VCaP (cell line): Measurements from ENCODE around the gene DLG2.

Experiments used
- H3K27ac ChIP-seq: fragments of 450-650 bp; 2 replicates; pipeline ENCODE4 v1.5.1; 2017
- TF ChIP-seq, protein P1 (sequence below): fragments of 450-650 bp; conservative IDR thresholded peaks from 2 replicates; pipeline ENCODE4 v1.5.1; 2017; ENCODE audit warnings: mild to moderate bottlenecking, moderate library complexity

Gene DLG2

DNA sequence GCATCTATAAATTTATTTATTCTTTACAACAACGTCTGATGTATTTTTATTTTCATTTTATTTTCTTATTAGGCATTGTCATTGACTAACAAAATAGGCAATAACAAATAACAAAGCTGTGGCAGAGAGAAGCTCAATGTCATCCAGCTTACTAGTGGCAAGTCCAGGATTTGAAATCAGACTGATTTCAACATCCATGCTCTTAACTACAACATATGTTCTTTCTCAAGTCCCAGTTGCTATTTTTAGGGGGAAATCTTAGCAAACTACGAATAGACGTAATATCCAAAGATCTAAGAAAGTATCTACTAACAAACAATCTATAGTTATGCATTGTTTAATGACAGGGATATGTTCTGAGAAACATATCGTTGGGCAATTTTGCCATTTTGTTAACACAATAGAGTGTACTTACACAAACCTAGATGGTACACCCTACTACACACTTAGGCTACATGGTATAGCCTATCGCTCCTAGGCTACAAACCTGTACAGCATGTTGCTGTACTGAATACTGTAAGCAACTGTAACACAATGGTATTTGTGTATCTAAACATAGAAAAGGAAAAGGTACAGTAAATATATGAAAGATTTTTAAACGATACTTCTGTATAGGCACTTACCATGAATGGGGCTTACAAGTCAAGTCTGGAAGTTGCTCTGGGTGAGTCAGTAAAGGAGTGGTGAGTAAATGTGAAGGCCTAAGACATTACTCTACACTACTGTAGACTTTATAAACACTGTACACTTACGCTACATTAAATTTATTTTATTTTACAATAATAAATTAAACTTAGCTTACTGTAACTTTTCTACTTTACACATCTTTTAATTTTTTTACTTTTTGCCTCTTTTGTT is 151.3 kb downstream of the DLG2 start:
- no peak overlapping the region for H3K27ac ChIP-seq
- TF ChIP-seq, protein P1, sequence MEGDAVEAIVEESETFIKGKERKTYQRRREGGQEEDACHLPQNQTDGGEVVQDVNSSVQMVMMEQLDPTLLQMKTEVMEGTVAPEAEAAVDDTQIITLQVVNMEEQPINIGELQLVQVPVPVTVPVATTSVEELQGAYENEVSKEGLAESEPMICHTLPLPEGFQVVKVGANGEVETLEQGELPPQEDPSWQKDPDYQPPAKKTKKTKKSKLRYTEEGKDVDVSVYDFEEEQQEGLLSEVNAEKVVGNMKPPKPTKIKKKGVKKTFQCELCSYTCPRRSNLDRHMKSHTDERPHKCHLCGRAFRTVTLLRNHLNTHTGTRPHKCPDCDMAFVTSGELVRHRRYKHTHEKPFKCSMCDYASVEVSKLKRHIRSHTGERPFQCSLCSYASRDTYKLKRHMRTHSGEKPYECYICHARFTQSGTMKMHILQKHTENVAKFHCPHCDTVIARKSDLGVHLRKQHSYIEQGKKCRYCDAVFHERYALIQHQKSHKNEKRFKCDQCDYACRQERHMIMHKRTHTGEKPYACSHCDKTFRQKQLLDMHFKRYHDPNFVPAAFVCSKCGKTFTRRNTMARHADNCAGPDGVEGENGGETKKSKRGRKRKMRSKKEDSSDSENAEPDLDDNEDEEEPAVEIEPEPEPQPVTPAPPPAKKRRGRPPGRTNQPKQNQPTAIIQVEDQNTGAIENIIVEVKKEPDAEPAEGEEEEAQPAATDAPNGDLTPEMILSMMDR: no peak

DNA sequence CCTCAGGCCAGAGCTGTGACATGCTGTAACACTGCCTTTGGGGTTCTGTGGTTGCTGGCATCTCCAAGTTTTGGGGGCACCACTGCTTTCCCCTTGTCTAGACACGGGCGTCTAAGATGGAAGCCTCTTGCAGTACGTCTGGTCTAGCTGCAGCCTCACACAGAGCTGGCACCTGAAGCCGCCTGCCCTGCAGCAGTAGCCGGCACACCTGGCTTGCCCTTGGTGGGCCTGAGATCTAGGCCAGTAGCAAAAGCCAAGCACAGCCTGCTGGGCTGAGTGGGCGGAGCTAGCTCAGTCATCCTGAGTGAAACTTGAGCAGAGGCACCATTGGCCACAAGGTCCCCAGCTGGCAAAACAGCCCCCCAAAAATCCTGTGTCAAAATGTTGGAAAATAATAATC is 154.2 kb downstream of the DLG2 start:
- TF ChIP-seq, protein P1: no peak
- no peak overlapping the region for H3K27ac ChIP-seq

DNA sequence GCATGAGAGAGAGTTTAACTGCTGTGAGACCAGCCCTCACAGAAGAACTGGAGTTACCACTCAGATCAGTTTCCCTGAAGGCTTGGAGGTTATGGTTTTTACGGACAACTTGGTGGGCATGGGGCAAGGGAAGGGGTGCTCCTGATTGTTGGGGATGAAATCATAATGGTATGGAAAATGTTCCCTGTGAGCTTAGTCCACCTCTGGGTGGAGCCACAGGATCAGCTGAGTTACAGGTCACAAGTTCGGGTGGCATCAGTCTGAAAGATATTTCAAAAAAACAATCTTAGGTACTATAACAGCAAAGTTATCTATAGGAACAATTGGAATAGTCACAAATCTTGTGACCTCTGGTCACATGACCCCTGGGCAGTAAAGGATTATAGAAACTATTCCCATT is 162.9 kb downstream of the DLG2 start:
- no peak overlapping the region for H3K27ac ChIP-seq
- TF ChIP-seq, protein P1: peak; percentile 70

DNA sequence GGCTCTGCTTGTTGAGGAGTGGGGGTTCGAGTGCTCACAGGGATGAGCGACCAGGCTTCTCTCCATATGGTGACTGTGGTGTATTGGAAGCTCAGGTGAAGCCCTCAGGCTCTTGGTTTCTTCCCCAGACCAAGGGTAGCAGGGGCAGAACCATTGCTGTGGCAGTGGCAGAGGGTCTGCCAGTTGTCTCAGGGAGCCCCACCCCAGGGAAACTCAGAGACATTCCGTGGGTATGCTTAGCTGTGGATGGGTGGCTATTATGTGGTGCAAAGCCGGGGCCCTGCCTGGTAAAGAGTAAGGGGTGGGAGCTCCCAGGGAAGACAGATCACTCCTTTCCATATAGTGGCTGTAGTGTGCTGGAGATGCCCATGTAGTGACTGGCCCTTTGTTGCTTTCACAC is 167.8 kb downstream of the DLG2 start:
- no peak overlapping the region for H3K27ac ChIP-seq
- TF ChIP-seq, protein P1: no peak

DNA sequence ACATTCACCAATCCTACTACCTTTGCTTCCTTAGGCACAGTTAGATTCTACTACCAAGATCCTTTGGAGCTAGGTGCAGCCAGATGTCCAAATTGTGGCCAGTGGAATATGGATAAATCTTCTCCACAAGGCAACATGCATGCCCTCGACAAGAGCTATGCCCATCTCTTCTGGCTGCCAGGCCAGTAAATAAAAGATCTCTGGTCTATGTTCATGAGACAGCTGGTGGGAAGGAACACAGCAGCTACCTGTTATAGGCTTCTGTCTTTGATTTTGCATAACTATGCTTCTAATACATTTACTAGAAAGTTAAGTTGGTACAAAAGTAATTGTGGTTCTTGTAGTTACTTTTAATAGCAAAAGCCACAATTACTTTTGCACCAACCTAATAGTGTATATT is 182.7 kb downstream of the DLG2 start:
- H3K27ac ChIP-seq: no peak overlapping the region
- TF ChIP-seq, protein P1: no peak

DNA sequence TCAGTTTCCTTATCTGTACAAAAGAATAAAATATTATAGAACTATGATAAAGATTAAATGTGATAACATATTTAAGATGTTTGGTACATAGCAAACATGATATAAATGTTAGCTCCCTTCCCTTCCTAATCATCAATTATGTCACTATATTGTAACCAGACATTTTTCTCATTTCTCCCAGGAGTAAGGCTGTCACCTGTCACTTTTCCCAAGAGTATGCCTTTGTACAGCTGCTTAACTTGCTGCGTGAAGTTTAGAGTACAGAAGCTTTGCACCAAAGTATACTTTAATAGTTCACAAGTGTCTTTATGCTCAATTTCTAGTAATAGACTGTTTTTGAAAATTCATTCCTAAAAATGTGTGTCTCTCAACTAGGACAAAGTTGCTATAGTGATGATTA is 186.9 kb downstream of the DLG2 start:
- TF ChIP-seq, protein P1: no peak

DNA sequence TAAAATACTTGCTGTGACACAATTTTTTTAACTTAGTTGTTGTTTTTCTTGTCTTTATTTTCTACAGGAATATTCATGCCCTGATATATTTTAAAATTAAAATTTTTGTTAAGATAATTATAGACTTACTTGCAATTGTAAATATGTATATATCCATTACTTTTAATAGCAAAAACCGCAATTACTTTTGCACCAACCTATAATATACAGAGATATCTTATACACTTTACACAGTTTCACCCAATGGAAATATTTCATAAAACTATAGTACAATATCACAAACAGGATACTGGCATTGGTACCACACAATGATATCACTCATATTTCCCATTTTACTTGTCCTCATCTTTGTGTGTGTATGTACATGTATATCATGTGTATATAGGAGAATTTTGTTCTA is 188.8 kb downstream of the DLG2 start:
- TF ChIP-seq, protein P1: no peak

More for the DNA sequence above, 186.9 kb downstream of the DLG2 start:
- H3K27ac ChIP-seq: no peak overlapping the region

More for the DNA sequence above, 188.8 kb downstream of the DLG2 start:
- no peak overlapping the region for H3K27ac ChIP-seq
